Stomach (tissue), 4 donors: ENCODE results near the gene GTF3C2.

Experiments used
- CTCF ChIP-seq, 7 experiments: fragments of 450-650 bp in 4 of 7; fragments of 200-600 bp in 3 of 7; sonication (generic) in 3 of 7; IDR thresholded peaks; one replicate each; pipeline ENCODE4 v1.5.1; 2016 to 2019; ENCODE audit warnings: antibody characterized with exemption in 7 of 7, control low read depth in 2 of 7, mild to moderate bottlenecking in 1 of 7
- EP300 ChIP-seq: sonication (generic); formaldehyde crosslinking; IDR thresholded peaks from one replicate; pipeline ENCODE4 v1.6.1; 2017; ENCODE audit warnings: antibody characterized with exemption
- POLR2A ChIP-seq, 4 donors: fragments of 450-650 bp; IDR thresholded peaks; one replicate each; pipeline ENCODE4 v1.6.1; 2016; ENCODE audit warnings: antibody characterized with exemption in 4 of 4, control low read depth in 2 of 4, mild to moderate bottlenecking in 1 of 4, moderate library complexity in 1 of 4
- POLR2AphosphoS5 ChIP-seq, 3 donors: sonication (generic); formaldehyde crosslinking; IDR thresholded peaks; one replicate each; pipeline ENCODE4 v1.6.1; 2016; ENCODE audit warnings: antibody characterized with exemption in 3 of 3

DNA sequence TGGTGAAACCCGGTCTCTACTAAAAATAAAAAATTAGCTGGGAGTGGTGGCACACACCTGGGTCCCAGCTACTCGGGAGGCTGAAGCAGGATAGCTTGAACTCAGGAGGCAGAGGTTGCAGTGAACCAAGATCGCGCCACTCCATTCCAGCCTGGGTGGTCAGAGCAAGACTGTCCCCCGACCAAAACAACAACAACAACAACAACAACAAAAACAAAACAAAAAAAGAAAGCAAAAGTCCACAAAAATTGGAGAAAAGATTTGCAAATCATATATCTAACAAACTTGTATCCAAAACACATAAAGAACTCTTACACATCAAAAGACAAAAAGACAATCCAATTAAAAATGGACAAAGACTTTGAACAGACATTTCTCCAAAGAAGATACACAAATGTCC, 42.4 kb upstream of the GTF3C2 start:
- no peak for TF ChIP-seq CTCF (IDR thresholded peaks at IDR 0.05)
- TF ChIP-seq POLR2A (IDR thresholded peaks at IDR 0.05): no peak
- no peak for TF ChIP-seq POLR2AphosphoS5 (IDR thresholded peaks at IDR 0.05)
- no peak for TF ChIP-seq EP300
